CMK (cell line): ENCODE results near the gene CCNF.

Experiments
- DNase-seq: peaks from one replicate; pipeline ENCODE4 v3.0.0-alpha.2; 2010; ENCODE audit warnings: low read depth

Gene CCNF

DNA sequence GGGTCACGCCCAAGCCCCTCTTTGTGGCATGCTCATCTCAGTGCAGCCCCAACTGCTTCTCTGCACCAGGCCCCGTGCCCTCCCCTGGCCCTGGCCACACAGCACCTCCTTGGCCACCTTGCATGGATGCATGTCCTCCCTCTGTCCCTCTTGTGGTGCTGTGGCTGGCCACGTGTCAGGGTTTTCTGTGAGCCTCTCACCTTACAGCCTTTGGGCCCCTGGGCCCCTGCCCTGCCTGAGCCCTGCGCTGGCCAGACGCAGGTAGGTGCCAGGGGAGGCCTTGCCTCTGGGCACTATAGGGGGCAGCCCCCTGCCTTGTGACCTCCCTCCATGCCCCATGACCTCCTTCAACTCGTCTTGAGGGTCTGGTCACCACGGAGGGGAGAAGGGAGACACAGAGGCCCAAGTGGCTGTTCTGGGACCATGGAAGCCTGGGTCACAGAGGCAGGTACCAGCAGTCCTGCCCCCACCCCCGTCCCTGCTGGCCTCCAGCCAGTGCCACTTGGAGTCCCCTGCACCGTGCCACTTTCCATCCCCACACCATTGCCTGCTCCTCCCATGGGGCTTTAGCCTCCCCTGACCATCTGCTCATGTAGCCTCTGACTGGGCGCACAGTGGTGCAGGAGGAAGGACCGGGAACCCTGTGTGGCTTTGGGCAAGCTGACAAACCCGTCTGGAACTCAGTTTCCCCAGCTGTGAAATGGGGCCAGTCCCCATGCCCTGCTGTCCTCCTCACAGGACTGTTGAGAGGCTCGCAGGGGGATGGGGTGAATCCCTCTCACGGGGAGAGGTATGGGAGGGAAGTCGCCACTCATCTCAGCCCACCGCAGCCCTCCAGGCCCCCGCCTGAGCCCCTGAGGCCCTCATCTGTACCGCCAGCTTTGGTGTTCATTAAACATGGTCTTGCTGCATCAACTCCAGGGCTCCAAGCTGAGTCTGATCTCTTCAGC lies 73.0 kb downstream of the CCNF start:
- DNase-seq = no peak

- no peak for DNase-seq
Measured at GRCh38 chr16:2505695-2506094, 76.4 kb downstream of the CCNF start.

- DNase-seq = no peak
Measured at GRCh38 chr16:2507052-2507659, 77.9 kb downstream of the CCNF start.

- no peak for DNase-seq
Measured at GRCh38 chr16:2507665-2508064, 78.4 kb downstream of the CCNF start.
